Measurements from ENCODE around the gene DCN.

The DCN gene, protein sequence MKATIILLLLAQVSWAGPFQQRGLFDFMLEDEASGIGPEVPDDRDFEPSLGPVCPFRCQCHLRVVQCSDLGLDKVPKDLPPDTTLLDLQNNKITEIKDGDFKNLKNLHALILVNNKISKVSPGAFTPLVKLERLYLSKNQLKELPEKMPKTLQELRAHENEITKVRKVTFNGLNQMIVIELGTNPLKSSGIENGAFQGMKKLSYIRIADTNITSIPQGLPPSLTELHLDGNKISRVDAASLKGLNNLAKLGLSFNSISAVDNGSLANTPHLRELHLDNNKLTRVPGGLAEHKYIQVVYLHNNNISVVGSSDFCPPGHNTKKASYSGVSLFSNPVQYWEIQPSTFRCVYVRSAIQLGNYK

DNA sequence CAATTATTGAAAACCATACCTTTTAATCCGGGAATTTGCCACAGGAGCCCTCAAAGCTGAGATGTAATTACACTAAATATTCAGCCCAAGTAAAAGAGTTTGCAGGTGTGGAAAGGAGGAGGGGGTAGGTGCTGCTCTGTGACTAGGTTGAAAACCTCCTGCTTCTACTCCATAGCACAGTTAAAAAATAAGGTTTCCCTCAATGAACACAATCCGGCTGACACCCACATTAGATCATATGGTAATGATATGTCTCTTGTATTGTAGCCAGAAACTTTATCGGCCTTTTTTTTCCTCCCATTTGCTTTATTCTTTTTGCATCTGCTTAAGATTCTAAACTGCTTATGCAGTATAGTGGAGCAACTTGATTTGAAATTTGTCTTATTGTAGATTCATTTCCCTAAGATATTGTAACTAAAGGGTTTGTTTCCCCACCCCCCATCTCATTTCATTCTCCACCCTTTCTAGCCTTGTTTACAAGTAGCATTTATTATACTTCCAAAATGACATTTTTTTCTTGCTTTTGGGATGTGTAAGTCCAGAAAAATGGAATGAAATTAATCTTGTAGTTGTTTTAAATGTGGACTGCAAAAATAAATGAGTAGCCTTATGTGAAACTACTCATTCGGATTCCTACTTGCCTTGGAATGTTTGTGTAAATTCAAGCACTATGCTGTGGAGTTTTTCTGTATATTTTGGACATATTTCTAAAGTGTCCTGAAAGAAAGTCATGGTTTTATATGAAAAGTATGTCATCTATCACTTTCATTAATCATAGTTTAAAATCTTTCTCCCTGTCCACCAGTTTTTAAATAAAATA is at the start of gene DCN:
Gene DCN (minus strand): TSS at position 182 of the 820 bp plus-strand sequence. CDS start 4,265 bp downstream, outside the sequence.
- Histone ChIP-seq H3K9me3 (ENCODE audit: control insufficient read depth, low read length) (no peaks in the 10 kb centered on the region), H3K27me3 (replicated peaks; ENCODE audit: control insufficient read depth, insufficient read depth, low read length) (no peaks in the 10 kb centered on the region), H3K4me1 (ENCODE audit: control insufficient read depth, insufficient read depth, low read length) (peaks cover 19% of the 10 kb centered on the region), H3K4me3 (ENCODE audit: low read length) (peak within 1 kb of the TSS; percentile 82), H3K9ac (ENCODE audit: low read length) (peak within 1 kb of the TSS; percentile 93), H3K36me3 (ENCODE audit: control insufficient read depth, insufficient read depth, low read length, severe bottlenecking) (no peaks in the 10 kb centered on the region)
- peak; percentile 68 for DNase-seq (ENCODE audit: low read depth)

DNA sequence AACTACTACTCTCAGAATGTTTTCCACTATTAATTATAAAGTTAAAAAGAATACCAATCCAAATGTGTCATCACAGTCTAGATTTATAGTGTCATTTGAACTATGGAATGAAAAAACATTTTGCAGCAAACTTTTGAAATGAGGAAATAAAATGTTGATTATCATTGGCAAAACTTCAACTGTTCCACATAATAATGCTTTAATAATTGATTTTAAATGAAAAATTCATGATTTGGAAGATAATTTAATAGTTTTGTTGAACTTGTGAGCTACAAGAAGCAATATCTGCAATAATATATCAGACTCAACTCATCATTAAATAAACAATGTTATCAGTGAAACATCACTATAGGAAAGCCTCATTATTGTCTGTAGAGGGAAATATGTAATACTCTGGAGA is 48.2 kb upstream of the DCN start:
- Histone ChIP-seq H3K27me3 (replicated peaks; ENCODE audit: control insufficient read depth, insufficient read depth, low read length) (no peaks in the 10 kb centered on the region), H3K9ac (ENCODE audit: low read length) (no peak overlapping the region), H3K9me3 (ENCODE audit: control insufficient read depth, low read length) (no peaks in the 10 kb centered on the region), H3K4me1 (ENCODE audit: control insufficient read depth, insufficient read depth, low read length) (peaks cover 16% of the 10 kb centered on the region), H3K36me3 (ENCODE audit: control insufficient read depth, insufficient read depth, low read length, severe bottlenecking) (no peaks in the 10 kb centered on the region), H3K4me3 (ENCODE audit: low read length) (no peak overlapping the region)
- DNase-seq (ENCODE audit: low read depth) = no peak

DNA sequence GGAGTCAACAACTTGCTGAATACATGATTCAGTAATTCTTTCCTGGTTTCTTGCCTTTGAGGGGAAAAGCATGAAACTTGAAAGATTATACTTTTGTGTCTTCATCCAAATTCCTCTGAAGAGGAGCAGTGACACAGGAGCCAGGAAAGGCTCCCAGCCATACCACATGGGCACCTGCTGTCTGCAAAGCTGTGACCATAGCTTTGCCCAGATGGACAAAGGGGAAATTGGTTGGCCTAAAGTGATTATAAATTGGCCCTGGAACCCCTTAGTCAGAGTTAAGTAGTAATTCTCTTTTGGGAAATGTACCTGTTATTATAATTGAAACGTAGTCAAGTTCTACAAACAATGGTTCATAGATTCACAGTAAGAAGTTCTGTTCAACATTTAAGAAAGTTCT is 44.3 kb upstream of the DCN start:
- no peak for DNase-seq (ENCODE audit: low read depth)
- Histone ChIP-seq H3K9ac (ENCODE audit: low read length) (no peak overlapping the region), H3K36me3 (ENCODE audit: control insufficient read depth, insufficient read depth, low read length, severe bottlenecking) (no peaks in the 10 kb centered on the region), H3K4me1 (ENCODE audit: control insufficient read depth, insufficient read depth, low read length) (peaks cover 54% of the 10 kb centered on the region), H3K9me3 (ENCODE audit: control insufficient read depth, low read length) (no peaks in the 10 kb centered on the region), H3K4me3 (ENCODE audit: low read length) (no peak overlapping the region), H3K27me3 (replicated peaks; ENCODE audit: control insufficient read depth, insufficient read depth, low read length) (no peaks in the 10 kb centered on the region)

DNA sequence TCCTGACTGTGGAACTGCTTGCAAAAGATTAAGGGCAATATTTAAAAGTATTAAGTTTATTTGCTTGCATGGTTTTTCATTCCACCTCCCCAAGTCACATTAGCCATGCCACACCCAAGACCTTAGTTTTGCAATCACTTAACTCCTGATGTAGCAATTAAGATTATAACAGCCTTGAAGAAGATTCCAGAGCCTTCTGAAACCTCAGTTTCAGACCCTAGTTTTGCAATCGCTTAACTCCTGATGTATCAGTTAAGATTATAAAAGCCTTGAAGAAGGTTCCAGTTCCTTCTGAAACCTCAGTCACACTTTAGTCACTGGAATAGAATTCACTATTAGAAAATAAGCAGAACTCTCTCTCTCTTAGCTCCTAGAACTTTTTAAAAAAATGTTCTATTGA is 42.7 kb upstream of the DCN start:
- Histone ChIP-seq H3K4me1 (ENCODE audit: control insufficient read depth, insufficient read depth, low read length) (peaks cover 59% of the 10 kb centered on the region), H3K9ac (ENCODE audit: low read length) (peak overlapping the region; percentile 83), H3K4me3 (ENCODE audit: low read length) (peak overlapping the region; percentile 70), H3K36me3 (ENCODE audit: control insufficient read depth, insufficient read depth, low read length, severe bottlenecking) (no peaks in the 10 kb centered on the region), H3K9me3 (ENCODE audit: control insufficient read depth, low read length) (no peaks in the 10 kb centered on the region), H3K27me3 (replicated peaks; ENCODE audit: control insufficient read depth, insufficient read depth, low read length) (no peaks in the 10 kb centered on the region)
- peak; percentile 75 for DNase-seq (ENCODE audit: low read depth)

DNA sequence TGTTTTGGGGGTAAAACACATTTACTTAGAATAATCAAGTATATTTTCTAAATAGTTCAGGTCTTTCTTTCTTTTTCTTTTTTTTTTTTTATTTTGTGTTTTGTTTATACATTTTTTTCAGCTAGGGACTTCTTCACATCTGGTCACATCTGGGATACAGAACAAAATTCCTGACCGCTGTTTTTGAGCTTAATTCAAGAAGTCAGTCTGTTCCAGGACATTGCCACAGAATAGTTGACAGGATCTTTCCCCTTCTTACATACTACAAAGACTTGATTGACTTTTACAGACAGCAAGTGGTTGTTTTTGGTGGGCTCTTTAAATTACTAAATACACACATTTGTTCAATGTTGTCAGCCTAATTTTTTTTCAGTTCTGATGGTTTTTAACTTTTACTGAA is 41.8 kb upstream of the DCN start:
- Histone ChIP-seq H3K4me3 (ENCODE audit: low read length) (peak overlapping the region; percentile 70), H3K9ac (ENCODE audit: low read length) (peak overlapping the region; percentile 83), H3K27me3 (replicated peaks; ENCODE audit: control insufficient read depth, insufficient read depth, low read length) (no peaks in the 10 kb centered on the region), H3K9me3 (ENCODE audit: control insufficient read depth, low read length) (no peaks in the 10 kb centered on the region), H3K36me3 (ENCODE audit: control insufficient read depth, insufficient read depth, low read length, severe bottlenecking) (no peaks in the 10 kb centered on the region), H3K4me1 (ENCODE audit: control insufficient read depth, insufficient read depth, low read length) (peaks cover 65% of the 10 kb centered on the region)
- DNase-seq (ENCODE audit: low read depth) = peak; percentile 36

DNA sequence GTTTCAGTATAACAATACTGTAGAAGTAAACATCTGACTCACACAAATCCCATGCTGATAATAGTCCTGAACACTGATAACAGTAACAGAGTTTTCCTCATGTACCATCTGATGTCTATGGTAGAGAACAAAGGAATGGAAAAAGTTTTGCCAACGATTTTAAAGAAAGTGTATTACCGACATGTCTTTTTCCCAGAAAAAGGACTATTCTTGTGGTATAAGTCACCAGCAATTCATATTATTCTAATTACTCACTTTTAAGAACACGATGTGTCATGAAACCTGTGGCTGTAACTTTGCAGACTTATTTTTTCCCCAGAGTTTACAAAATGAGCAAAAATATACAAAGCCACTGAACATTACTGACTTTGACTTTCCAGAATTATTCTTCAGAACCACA is 40.1 kb upstream of the DCN start:
- Histone ChIP-seq H3K4me1 (ENCODE audit: control insufficient read depth, insufficient read depth, low read length) (peaks cover 71% of the 10 kb centered on the region), H3K9me3 (ENCODE audit: control insufficient read depth, low read length) (no peaks in the 10 kb centered on the region), H3K4me3 (ENCODE audit: low read length) (peak overlapping the region; percentile 55), H3K36me3 (ENCODE audit: control insufficient read depth, insufficient read depth, low read length, severe bottlenecking) (no peaks in the 10 kb centered on the region), H3K27me3 (replicated peaks; ENCODE audit: control insufficient read depth, insufficient read depth, low read length) (no peaks in the 10 kb centered on the region), H3K9ac (ENCODE audit: low read length) (peak overlapping the region; percentile 83)
- peak; percentile 55 for DNase-seq (ENCODE audit: low read depth)

DNA sequence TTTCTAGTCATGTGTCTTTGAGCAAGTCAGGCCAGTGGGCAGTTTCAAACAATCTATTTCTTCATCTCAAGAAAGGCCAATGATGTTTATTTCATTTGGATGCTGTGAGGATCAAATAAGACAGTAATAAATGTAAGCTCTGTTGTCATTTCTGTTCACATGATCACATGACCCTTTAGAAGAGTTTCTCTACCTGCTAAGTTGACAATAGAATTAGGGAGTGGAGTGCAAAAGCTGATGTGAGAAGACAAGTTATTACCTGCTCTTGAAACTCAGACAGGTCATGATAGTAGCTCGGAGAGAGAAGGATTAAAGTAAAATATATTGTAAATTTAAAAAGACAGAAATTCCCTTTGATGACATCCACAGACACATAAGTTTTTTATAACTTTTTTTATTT is 37.3 kb upstream of the DCN start:
- Histone ChIP-seq H3K9ac (ENCODE audit: low read length) (no peak overlapping the region), H3K36me3 (ENCODE audit: control insufficient read depth, insufficient read depth, low read length, severe bottlenecking) (no peaks in the 10 kb centered on the region)

DNA sequence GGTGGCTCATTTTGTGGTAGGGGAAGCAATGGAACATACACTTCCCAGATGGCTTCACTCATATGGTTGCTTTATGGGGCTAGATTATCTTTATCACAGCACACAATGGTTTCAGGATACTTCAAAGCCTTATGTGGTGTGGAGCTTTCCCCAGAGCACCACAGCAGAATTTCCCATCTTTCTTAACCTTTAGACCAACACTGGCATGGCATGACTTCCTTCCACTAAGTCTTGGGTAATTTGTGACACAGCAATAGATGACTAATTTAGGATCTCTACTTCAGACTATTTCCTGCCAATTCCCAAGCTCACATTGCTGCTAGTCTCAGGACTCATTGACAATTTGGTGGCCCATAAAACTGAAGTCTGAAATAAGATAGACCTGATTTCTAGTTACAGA is 36.9 kb upstream of the DCN start:
- Histone ChIP-seq H3K36me3 (ENCODE audit: control insufficient read depth, insufficient read depth, low read length, severe bottlenecking) (no peaks in the 10 kb centered on the region), H3K9me3 (ENCODE audit: control insufficient read depth, low read length) (no peaks in the 10 kb centered on the region), H3K4me1 (ENCODE audit: control insufficient read depth, insufficient read depth, low read length) (peaks cover 60% of the 10 kb centered on the region), H3K4me3 (ENCODE audit: low read length) (peak overlapping the region; percentile 7), H3K27me3 (replicated peaks; ENCODE audit: control insufficient read depth, insufficient read depth, low read length) (no peaks in the 10 kb centered on the region), H3K9ac (ENCODE audit: low read length) (no peak overlapping the region)
- DNase-seq (ENCODE audit: low read depth) = peak; percentile 19

More for the DNA sequence above, 37.3 kb upstream of the DCN start:
- no peaks in the 10 kb centered on the region for H3K9me3 ChIP-seq (ENCODE audit: control insufficient read depth, low read length)
- no peak overlapping the region for H3K4me3 ChIP-seq (ENCODE audit: low read length)
- DNase-seq (ENCODE audit: low read depth) = no peak
- H3K27me3 ChIP-seq (replicated peaks; ENCODE audit: control insufficient read depth, insufficient read depth, low read length) = no peaks in the 10 kb centered on the region
- peaks cover 64% of the 10 kb centered on the region for H3K4me1 ChIP-seq (ENCODE audit: control insufficient read depth, insufficient read depth, low read length)

DNA sequence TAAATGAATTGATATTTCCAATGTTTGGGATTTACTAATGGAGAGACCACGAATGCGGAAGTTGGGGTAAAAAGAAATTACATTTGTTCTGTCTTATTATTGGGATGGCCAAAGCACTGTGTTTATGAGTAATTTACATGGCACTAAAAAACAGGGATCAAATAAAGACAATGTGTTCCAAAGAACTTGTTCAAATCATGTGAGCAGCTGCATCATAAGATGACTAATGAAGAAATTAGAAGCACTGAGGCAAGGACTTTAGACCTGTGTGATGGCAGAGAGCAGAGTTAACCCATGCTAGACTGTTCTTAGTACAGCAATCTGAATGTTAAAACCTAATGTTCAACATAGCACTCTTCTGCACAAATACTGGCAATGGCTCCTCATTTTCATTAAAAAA is 34.3 kb upstream of the DCN start:
- peaks cover 35% of the 10 kb centered on the region for H3K4me1 ChIP-seq (ENCODE audit: control insufficient read depth, insufficient read depth, low read length)
- no peaks in the 10 kb centered on the region for H3K27me3 ChIP-seq (replicated peaks; ENCODE audit: control insufficient read depth, insufficient read depth, low read length)
- no peak for DNase-seq (ENCODE audit: low read depth)
- peak overlapping the region; percentile 22 for H3K4me3 ChIP-seq (ENCODE audit: low read length)
- H3K9ac ChIP-seq (ENCODE audit: low read length) = peak overlapping the region; percentile 49
- no peaks in the 10 kb centered on the region for H3K9me3 ChIP-seq (ENCODE audit: control insufficient read depth, low read length)
- H3K36me3 ChIP-seq (ENCODE audit: control insufficient read depth, insufficient read depth, low read length, severe bottlenecking) = no peaks in the 10 kb centered on the region

DNA sequence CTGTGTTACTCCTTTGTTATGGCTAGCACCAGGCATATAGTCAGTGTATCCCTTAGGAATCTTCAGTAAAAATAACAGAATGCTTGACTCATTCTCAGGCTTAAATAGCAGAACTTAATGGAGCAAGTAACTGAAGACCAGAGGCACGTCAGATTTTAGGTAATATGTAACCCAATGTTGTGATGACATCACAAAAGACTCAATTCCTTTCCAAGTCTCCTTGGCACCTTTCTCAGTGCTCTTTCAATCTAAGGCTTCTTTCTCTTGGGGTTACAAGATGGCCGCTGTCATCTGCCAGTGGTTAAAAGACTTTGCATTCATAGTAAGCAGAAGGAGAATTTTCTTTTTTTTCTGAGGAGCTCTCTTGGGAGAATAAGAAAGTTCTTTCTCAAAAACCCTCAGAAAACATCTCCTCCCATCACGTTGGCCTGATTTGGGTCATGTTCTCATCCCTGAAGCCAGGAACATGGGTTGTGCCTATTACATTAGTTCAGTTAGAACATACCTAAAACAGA is 33.4 kb upstream of the DCN start:
- no peak for DNase-seq (ENCODE audit: low read depth)
- H3K9me3 ChIP-seq (ENCODE audit: control insufficient read depth, low read length) = no peaks in the 10 kb centered on the region

DNA sequence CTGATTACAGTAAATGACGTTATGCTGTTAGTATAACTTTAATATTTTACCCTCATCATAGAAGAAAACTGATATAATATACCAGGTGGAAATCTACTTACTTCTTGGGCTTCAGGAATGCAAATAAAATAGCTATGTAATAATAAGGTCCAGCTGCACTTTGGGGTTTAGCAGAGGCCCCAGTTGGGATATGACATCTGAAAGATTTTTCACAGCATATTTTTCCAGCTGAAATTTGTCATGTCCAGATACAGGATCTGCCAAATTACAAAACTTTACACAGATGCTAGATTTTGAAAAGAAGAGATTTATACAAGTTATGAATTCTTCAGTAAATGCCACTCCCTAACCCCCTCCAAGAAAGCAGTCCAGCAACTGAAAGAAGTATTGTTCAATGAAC is 29.2 kb upstream of the DCN start:
- DNase-seq (ENCODE audit: low read depth) = peak; percentile 67
- Histone ChIP-seq H3K9ac (ENCODE audit: low read length) (no peak overlapping the region), H3K4me3 (ENCODE audit: low read length) (no peak overlapping the region), H3K36me3 (ENCODE audit: control insufficient read depth, insufficient read depth, low read length, severe bottlenecking) (no peaks in the 10 kb centered on the region), H3K4me1 (ENCODE audit: control insufficient read depth, insufficient read depth, low read length) (peaks cover 16% of the 10 kb centered on the region), H3K9me3 (ENCODE audit: control insufficient read depth, low read length) (no peaks in the 10 kb centered on the region), H3K27me3 (replicated peaks; ENCODE audit: control insufficient read depth, insufficient read depth, low read length) (no peaks in the 10 kb centered on the region)

More for the DNA sequence above, 33.4 kb upstream of the DCN start:
- Histone ChIP-seq H3K4me1 (ENCODE audit: control insufficient read depth, insufficient read depth, low read length) (peaks cover 30% of the 10 kb centered on the region), H3K9ac (ENCODE audit: low read length) (peak overlapping the region; percentile 49), H3K4me3 (ENCODE audit: low read length) (peak overlapping the region; percentile 22), H3K27me3 (replicated peaks; ENCODE audit: control insufficient read depth, insufficient read depth, low read length) (no peaks in the 10 kb centered on the region), H3K36me3 (ENCODE audit: control insufficient read depth, insufficient read depth, low read length, severe bottlenecking) (no peaks in the 10 kb centered on the region)
